HG03196 (cell line): Measurements from ENCODE around the gene PC.

ENCODE experiments used
- ATAC-seq: cut with Tn5 transposase; IDR thresholded peaks from one replicate; pipeline ENCODE4 v1.9.1; 2021; ENCODE audit not compliant: unreplicated experiment

PC gene

GRCh38 chr11:66956689-66957290 lies 1.4 kb downstream of the PC start:
- no peak for ATAC-seq

DNA sequence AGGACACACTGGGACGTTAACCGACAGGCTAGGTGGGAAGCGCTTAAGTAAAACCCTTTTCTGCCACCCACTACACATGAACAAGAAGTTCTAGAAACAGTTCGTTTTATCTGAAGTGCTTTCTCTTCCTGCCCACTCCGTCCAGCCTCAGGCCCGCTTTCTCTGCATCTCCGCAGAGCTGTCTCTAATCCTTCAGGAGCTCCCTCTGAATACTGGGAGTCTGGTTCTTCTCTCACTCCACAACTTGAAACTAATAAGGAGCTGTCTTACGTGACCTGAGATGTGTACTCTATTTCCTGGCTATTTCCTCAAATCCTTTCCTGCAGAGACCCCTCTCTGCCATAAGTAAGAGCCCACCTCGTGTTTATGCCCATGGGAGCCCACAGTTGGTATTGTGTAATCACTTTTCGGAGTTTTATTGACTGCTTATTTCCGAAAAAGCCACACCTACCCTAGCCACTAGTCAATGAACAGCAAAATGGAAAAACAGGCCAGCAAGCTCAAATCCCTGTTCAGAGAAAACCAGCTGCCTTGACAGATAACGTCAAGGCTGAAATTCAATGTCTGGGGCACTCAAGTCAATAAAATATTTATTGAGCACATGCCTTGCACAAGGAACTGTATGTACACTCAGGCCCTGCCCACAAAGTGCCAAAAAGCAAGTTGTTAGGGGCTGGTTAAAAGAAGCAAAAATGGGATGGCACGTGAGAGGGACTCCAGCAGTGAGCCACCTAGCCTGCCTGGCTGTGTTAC lies 4.9 kb downstream of the PC start:
- ATAC-seq = no peak

- no peak for ATAC-seq
Measured at GRCh38 chr11:66951927-66952337, 6.3 kb downstream of the PC start.

DNA sequence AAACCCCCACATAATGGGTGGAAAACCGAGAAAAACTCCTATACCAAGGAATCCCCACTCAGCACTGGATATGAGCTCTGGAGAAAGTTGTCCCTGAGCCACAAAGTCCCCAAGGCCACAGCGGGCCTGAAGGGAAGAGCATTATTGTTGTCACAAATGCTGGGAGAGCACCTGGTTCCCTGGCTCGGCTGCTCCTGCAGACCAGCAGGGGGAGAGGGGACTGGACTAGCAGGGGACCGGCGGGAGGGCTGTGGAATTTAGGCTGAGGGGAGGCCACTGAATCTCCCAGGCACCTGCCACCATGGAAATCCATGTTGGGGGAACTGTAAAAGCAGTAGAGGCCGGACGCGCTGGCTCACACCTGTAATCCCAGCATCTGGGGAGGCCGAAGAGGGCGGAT lies 7.0 kb downstream of the PC start:
- no peak for ATAC-seq

- ATAC-seq = no peak
Measured at GRCh38 chr11:66950112-66950535, 8.1 kb downstream of the PC start.

DNA sequence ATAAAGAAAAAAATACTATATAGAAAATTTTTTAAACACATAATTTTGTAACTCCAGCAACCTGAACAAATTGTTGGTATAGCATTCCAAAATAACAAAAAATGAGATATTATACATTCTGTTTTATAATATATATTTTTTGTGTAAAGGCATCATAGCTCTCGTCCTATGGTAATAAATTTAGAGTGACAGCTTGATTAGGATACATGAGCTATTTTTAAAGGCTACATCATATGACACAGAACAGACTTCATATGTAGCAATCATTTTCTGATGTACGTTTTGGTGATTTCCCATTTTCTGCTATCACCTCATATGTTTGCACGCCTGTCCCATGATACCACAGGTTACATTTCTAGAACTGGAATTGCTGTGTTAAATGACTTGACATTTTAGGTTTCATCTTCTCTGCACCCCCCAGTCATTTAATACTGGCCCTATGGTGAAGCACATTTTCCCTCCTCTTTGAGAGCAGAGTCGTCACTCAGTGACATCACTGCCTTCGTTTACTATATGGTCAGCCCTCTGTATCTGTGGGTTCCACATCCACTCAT lies 19.5 kb downstream of the PC start:
- no peak for ATAC-seq

- no peak for ATAC-seq
Measured at GRCh38 chr11:66937193-66937733, 20.9 kb downstream of the PC start.

DNA sequence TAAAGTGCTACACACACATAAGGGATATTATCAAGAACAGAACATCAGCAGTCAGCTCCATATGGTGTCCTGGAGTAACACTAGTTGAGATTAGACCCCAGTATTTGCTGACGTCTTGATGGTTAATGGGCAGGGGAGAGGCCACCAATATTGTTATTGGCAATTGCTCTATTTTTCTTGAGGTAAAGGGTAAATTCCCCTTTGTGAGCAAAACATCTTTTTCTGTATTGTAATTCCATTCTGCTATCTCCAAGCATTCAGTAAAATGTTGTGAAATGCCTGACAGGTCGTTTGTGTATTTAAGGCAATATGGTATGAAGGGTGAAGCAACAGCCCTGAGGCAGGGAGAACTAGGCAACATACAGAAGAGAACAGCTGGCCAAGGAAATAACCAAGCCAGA lies 21.9 kb downstream of the PC start:
- no peak for ATAC-seq

GRCh38 chr11:66934950-66935779 lies 23.0 kb downstream of the PC start:
- no peak for ATAC-seq

GRCh38 chr11:66933531-66933930 lies 24.7 kb downstream of the PC start:
- ATAC-seq = no peak

GRCh38 chr11:66932543-66932942 lies 25.6 kb downstream of the PC start:
- ATAC-seq = no peak

GRCh38 chr11:66929753-66930152 lies 28.4 kb downstream of the PC start:
- no peak for ATAC-seq

GRCh38 chr11:66924272-66924671 lies 33.9 kb downstream of the PC start:
- no peak for ATAC-seq

GRCh38 chr11:66922551-66922950 lies 35.6 kb downstream of the PC start:
- ATAC-seq = no peak

GRCh38 chr11:66920978-66921784 lies 37.0 kb downstream of the PC start:
- no peak for ATAC-seq

- no peak for ATAC-seq
Measured at GRCh38 chr11:66919923-66920322, 38.3 kb downstream of the PC start.

GRCh38 chr11:66918741-66919140 lies 39.4 kb downstream of the PC start:
- no peak for ATAC-seq

- ATAC-seq = no peak
Measured at GRCh38 chr11:66915866-66916265, 42.3 kb downstream of the PC start.

DNA sequence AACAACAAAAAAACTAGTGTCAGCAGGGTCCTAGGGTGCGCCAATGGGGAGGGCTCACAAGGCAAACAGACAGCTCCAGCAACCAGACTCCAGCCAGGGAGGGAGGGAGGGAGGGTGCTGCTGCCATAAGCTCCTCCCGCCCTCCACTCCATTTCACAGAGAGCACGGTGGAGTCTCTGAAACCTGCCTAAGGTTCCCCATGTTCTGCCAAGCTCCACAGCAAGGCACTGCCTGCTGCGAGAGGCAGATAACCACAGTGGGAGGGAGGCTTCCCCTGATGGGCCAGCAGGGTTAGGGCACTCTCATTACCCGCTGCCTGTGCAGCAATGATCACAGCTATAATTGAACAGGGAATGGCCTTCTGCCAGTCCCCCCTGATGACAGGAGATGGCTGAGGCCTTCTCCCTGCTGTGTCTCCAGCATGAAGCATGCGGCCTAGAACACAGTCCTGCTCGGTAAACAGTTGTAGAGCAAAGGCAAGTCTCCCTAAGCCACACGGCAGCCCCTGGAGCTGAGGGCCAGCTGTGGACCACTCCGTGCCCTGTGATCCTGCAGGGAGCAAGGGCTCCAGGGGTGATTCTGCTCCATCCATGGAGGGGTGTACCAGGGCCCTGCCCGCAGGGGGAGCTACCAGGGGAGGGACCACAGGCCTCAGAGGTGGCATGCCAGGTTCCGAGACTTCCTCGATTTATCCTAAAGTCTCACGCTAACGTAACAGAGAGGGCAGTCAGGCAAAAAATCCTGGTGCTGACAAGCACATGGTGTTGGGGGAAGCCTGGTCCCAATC lies 42.9 kb downstream of the PC start:
- ATAC-seq = no peak

GRCh38 chr11:66914505-66914904 lies 43.7 kb downstream of the PC start:
- no peak for ATAC-seq
